ENCODE measurements around the gene SLC30A2. TPM values are rescaled to one million over a fixed set of nuclear protein-coding genes. Genes with fewer than 3 reads are reported as not detected.
A peak's percentile ranks its signal among the peaks of the same experiment; 100 is the strongest.

Gene SLC30A2
- total and polyA plus RNA-seq, 2 of the 13 experiments (the other 11 are each of a cell fraction or from before 2014, with no cell fraction given) = not detected

GRCh38 chr1:26035959-26036755, 9.8 kb downstream of the SLC30A2 start (continued):
- TF ChIP-seq, protein P1, sequence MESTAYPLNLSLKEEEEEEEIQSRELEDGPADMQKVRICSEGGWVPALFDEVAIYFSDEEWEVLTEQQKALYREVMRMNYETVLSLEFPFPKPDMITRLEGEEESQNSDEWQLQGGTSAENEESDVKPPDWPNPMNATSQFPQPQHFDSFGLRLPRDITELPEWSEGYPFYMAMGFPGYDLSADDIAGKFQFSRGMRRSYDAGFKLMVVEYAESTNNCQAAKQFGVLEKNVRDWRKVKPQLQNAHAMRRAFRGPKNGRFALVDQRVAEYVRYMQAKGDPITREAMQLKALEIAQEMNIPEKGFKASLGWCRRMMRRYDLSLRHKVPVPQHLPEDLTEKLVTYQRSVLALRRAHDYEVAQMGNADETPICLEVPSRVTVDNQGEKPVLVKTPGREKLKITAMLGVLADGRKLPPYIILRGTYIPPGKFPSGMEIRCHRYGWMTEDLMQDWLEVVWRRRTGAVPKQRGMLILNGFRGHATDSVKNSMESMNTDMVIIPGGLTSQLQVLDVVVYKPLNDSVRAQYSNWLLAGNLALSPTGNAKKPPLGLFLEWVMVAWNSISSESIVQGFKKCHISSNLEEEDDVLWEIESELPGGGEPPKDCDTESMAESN (CRISPR knock-in tag; conservative IDR thresholded peaks at IDR 0.05) = no peak
- no peak for TF ChIP-seq KDM6A (CRISPR knock-in tag; IDR thresholded peaks at IDR 0.05; ENCODE audit: low read depth)
- no peak for TF ChIP-seq ZBED4 (CRISPR knock-in tag; IDR thresholded peaks at IDR 0.05; ENCODE audit: borderline replicate concordance)
- no peak for TF ChIP-seq PHF5A (CRISPR knock-in tag; IDR thresholded peaks at IDR 0.05; ENCODE audit: low read depth, unreplicated experiment)
- no peak for TF ChIP-seq ZNF235 (CRISPR knock-in tag; IDR thresholded peaks at IDR 0.05; ENCODE audit: borderline replicate concordance)
- no peak for TF ChIP-seq ZNF101 (CRISPR knock-in tag; IDR thresholded peaks at IDR 0.05; ENCODE audit: borderline replicate concordance, low read depth)
- TF ChIP-seq ZNF501 (CRISPR knock-in tag; IDR thresholded peaks at IDR 0.05) = peak; percentile 45; the same call in 1 of the 2 replicates
- TF ChIP-seq GPN1 (CRISPR knock-in tag; IDR thresholded peaks at IDR 0.05; ENCODE audit: borderline replicate concordance) = no peak
- no peak for TF ChIP-seq NFRKB (IDR thresholded peaks at IDR 0.05)
- TF ChIP-seq ZFX (CRISPR knock-in tag; IDR thresholded peaks at IDR 0.05; ENCODE audit: low read depth) = peak; percentile 62
- TF ChIP-seq ZNF512 (CRISPR knock-in tag; IDR thresholded peaks at IDR 0.05) = no peak
- no peak for TF ChIP-seq CHD2 (IDR thresholded peaks at IDR 0.05; ENCODE audit: low read depth, low read length)
- TF ChIP-seq ZNF337 (CRISPR knock-in tag; IDR thresholded peaks at IDR 0.05; ENCODE audit: borderline replicate concordance, low read depth) = no peak
- no peak for TF ChIP-seq ZNF274 (CRISPR knock-in tag; IDR thresholded peaks at IDR 0.05)
- no peak for TF ChIP-seq SP5 (CRISPR knock-in tag; IDR thresholded peaks at IDR 0.05; ENCODE audit: borderline replicate concordance, low read depth)
- no peak for TF ChIP-seq ETS1 (CRISPR knock-in tag; IDR thresholded peaks at IDR 0.05)
- TF ChIP-seq ARHGAP35 (CRISPR knock-in tag; IDR thresholded peaks at IDR 0.05; ENCODE audit: borderline replicate concordance) = no peak
- TF ChIP-seq MNT (IDR thresholded peaks at IDR 0.05) = no peak
- no peak for TF ChIP-seq BORCS8-MEF2B (CRISPR knock-in tag; IDR thresholded peaks at IDR 0.05)
- no peak for TF ChIP-seq BRCA1 (CRISPR knock-in tag; IDR thresholded peaks at IDR 0.05)
